Nephron (organoid): ENCODE data around the gene STC2.
A peak's percentile ranks its signal among the peaks of the same experiment; 100 is the strongest.

Experiments used
- H3K27ac Mint-ChIP-seq, 3 experiments: 2 replicates each; pipeline ENCODE4 v1.8.0; 2020; ENCODE audit warnings: mixed read lengths in 3 of 3, mild to moderate bottlenecking in 2 of 3, moderate library complexity in 1 of 3
- H3K27me3 Mint-ChIP-seq: 2 replicates; pipeline ENCODE4 v1.8.0; 2021; ENCODE audit warnings: low read depth, mild to moderate bottlenecking, moderate library complexity, mixed read lengths
- H3K36me3 Mint-ChIP-seq: 2 replicates; pipeline ENCODE4 v1.8.0; 2020; ENCODE audit warnings: low read depth, mixed read lengths
- H3K4me1 Mint-ChIP-seq: 2 replicates; pipeline ENCODE4 v1.8.0; 2020; ENCODE audit warnings: mixed read lengths
- H3K4me3 Mint-ChIP-seq, 3 experiments: 2 replicates each; pipeline ENCODE4 v1.8.0; 2020; ENCODE audit warnings: mild to moderate bottlenecking in 3 of 3, mixed read lengths in 3 of 3, moderate library complexity in 2 of 3
- H3K9me3 Mint-ChIP-seq: 2 replicates; pipeline ENCODE4 v1.8.0; 2020; ENCODE audit warnings: mixed read lengths
- CTCF ChIP-seq, 3 experiments: fragments of 200-600 bp; sonication (generic); IDR thresholded peaks; one replicate each; pipeline ENCODE4 v1.5.0; 2021; ENCODE audit warnings: antibody characterized with exemption in 3 of 3; ENCODE audit not compliant: unreplicated experiment in 3 of 3

The STC2 gene

GRCh38 chr5:173283318-173284288 lies 44.6 kb downstream of the STC2 start:
- Mint-ChIP-seq H3K9me3 (peaks cover 5% of the 10 kb centered on the region), H3K4me1 (no peaks in the 10 kb centered on the region), H3K4me3 (peak overlapping the region; percentile 19 to 60 (median 40)), H3K27ac (no peak overlapping the region), H3K36me3 (no peaks in the 10 kb centered on the region), H3K27me3 (peaks cover 77% of the 10 kb centered on the region)
- TF ChIP-seq CTCF (IDR thresholded peaks at IDR 0.05; ENCODE audit: unreplicated experiment in 3 of 3): peak; percentile 76 to 83 (median 81)

- no peak for TF ChIP-seq CTCF (IDR thresholded peaks at IDR 0.05; ENCODE audit: unreplicated experiment in 3 of 3)
- H3K27ac Mint-ChIP-seq: no peak overlapping the region
- H3K36me3 Mint-ChIP-seq: no peaks in the 10 kb centered on the region
- H3K9me3 Mint-ChIP-seq: peaks cover 5% of the 10 kb centered on the region
- peak overlapping the region; percentile 19 to 60 (median 40) for H3K4me3 Mint-ChIP-seq
- H3K27me3 Mint-ChIP-seq: peaks cover 71% of the 10 kb centered on the region
- H3K4me1 Mint-ChIP-seq: no peaks in the 10 kb centered on the region
Observed at GRCh38 chr5:173282916-173283315, 45.3 kb downstream of the STC2 start.

- peak overlapping the region in 2 of 3 experiments; percentile 45 to 46 for H3K4me3 Mint-ChIP-seq
- H3K27ac Mint-ChIP-seq: no peak overlapping the region
- H3K36me3 Mint-ChIP-seq: no peaks in the 10 kb centered on the region
- peak; percentile 21 to 55 (median 54) for TF ChIP-seq CTCF (IDR thresholded peaks at IDR 0.05; ENCODE audit: unreplicated experiment in 3 of 3)
- H3K27me3 Mint-ChIP-seq: peaks cover 61% of the 10 kb centered on the region
- H3K9me3 Mint-ChIP-seq: peaks cover 5% of the 10 kb centered on the region
- H3K4me1 Mint-ChIP-seq: no peaks in the 10 kb centered on the region
Observed at GRCh38 chr5:173281910-173282309, 46.3 kb downstream of the STC2 start.

GRCh38 chr5:173279166-173279565 lies 49.0 kb downstream of the STC2 start:
- H3K27ac Mint-ChIP-seq: no peak overlapping the region
- no peak for TF ChIP-seq CTCF (IDR thresholded peaks at IDR 0.05; ENCODE audit: unreplicated experiment in 3 of 3)
- H3K4me3 Mint-ChIP-seq: no peak overlapping the region
- no peaks in the 10 kb centered on the region for H3K36me3 Mint-ChIP-seq
- no peaks in the 10 kb centered on the region for H3K4me1 Mint-ChIP-seq
- H3K9me3 Mint-ChIP-seq: peaks cover 9% of the 10 kb centered on the region
- H3K27me3 Mint-ChIP-seq: peaks cover 39% of the 10 kb centered on the region

- no peaks in the 10 kb centered on the region for H3K36me3 Mint-ChIP-seq
- no peaks in the 10 kb centered on the region for H3K4me1 Mint-ChIP-seq
- H3K9me3 Mint-ChIP-seq: peaks cover 9% of the 10 kb centered on the region
- no peak overlapping the region for H3K27ac Mint-ChIP-seq
- no peak for TF ChIP-seq CTCF (IDR thresholded peaks at IDR 0.05; ENCODE audit: unreplicated experiment in 3 of 3)
- no peak overlapping the region for H3K4me3 Mint-ChIP-seq
- peaks cover 39% of the 10 kb centered on the region for H3K27me3 Mint-ChIP-seq
Observed at GRCh38 chr5:173278641-173279040, 49.6 kb downstream of the STC2 start.
